Neutrophil (primary cell): ENCODE results near the gene CDK5.

Experiments used
- H3K27ac ChIP-seq: fragments of 200-600 bp; sonication (generic); 2 replicates; pipeline ENCODE4 v1.5.1; 2016; ENCODE audit warnings: mild to moderate bottlenecking, moderate library complexity
- H3K27me3 ChIP-seq: fragments of 200-600 bp; sonication (generic); 2 replicates; pipeline ENCODE4 v1.6.0; 2016; ENCODE audit warnings: mild to moderate bottlenecking
- H3K36me3 ChIP-seq: fragments of 200-600 bp; sonication (generic); 2 replicates; pipeline ENCODE4 v1.5.1; 2017
- H3K4me1 ChIP-seq, 2 experiments: fragments of 200-600 bp in 1 of 2; sonication (generic) in 1 of 2; 1 replicate in 1 of 2; 2 replicates in 1 of 2; pipeline versions ENCODE4 v1.5.1 to v1.6.1; 2013 to 2016; ENCODE audit warnings: low read depth in 1 of 2, low read length in 1 of 2, mild to moderate bottlenecking in 1 of 2, moderate library complexity in 1 of 2; ENCODE audit not compliant: control insufficient read depth in 1 of 2, insufficient read depth in 1 of 2
- H3K4me3 ChIP-seq, 2 experiments: fragments of 200-600 bp in 1 of 2; sonication (generic) in 1 of 2; 1 replicate in 1 of 2; 2 replicates in 1 of 2; pipeline ENCODE4 v1.5.1; 2013 to 2016; ENCODE audit warnings: low read depth in 1 of 2, low read length in 1 of 2, mild to moderate bottlenecking in 1 of 2, moderate library complexity in 1 of 2
- H3K9me3 ChIP-seq: fragments of 200-600 bp; sonication (generic); 2 replicates; pipeline ENCODE4 v1.5.1; 2016
- CTCF ChIP-seq: fragments of 200-600 bp; sonication (generic); IDR thresholded peaks from 2 replicates; pipeline ENCODE4 v1.5.1; 2016; ENCODE audit warnings: antibody characterized with exemption

CDK5 gene

GRCh38 chr7:151017370-151017952, 40.2 kb downstream of the CDK5 start:
- peaks cover 100% of the 10 kb centered on the region for H3K27me3 ChIP-seq
- no peaks in the 10 kb centered on the region for H3K9me3 ChIP-seq
- no peak overlapping the region for H3K4me3 ChIP-seq
- no peak overlapping the region for H3K27ac ChIP-seq
- TF ChIP-seq CTCF = no peak
- peaks cover 20 to 22% of the 10 kb centered on the region in 2 experiments for H3K4me1 ChIP-seq
- H3K36me3 ChIP-seq = no peaks in the 10 kb centered on the region

DNA sequence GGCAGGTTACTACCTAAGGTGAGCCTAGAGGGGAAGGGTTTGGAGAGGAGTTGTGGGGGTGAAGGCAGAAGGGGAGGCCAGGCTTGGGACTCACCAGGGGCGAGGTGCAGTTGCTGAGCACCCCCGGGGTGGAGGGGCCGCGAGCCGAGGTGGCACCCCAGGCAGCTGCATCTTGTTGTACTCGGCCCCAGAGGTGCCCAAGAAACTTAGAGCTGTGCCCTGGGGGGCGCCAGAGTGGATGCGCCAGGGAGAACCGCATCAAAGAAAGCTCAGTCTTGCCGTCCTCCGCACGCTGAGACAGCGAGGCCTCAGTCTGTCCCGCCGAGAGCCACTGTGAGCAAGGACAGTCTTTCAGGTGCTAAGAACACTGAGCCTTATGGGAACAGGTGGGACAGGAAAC, 40.8 kb downstream of the CDK5 start:
- Histone ChIP-seq H3K4me3 (no peak overlapping the region), H3K9me3 (no peaks in the 10 kb centered on the region), H3K36me3 (no peaks in the 10 kb centered on the region), H3K27me3 (peaks cover 100% of the 10 kb centered on the region), H3K27ac (no peak overlapping the region), H3K4me1 (peaks cover 20 to 22% of the 10 kb centered on the region in 2 experiments)
- no peak for TF ChIP-seq CTCF

GRCh38 chr7:151016505-151016904, 41.2 kb downstream of the CDK5 start:
- Histone ChIP-seq H3K36me3 (no peaks in the 10 kb centered on the region), H3K4me1 (peaks cover 20 to 22% of the 10 kb centered on the region in 2 experiments), H3K27ac (no peak overlapping the region), H3K4me3 (no peak overlapping the region), H3K27me3 (peaks cover 100% of the 10 kb centered on the region), H3K9me3 (no peaks in the 10 kb centered on the region)
- TF ChIP-seq CTCF = no peak

DNA sequence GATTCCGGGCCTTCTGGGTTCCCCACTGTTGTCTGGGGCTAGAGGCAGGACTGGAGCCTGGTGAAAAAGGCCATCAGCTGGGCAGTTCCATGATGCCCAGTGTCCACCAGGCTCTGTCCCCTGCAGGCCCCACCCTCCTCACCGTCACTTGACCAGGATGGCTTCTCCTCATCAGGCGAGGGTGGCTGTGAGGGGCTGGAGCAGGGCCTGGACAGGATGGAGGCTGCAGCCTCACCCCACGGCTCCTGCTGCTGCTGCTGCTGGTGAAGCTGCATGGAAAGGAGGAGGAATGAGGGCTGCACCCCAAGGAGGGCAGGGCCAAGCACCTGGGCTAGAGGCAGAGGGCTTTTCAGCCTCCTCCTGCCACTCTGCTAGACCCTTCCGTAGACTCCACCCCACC, 41.7 kb downstream of the CDK5 start:
- peaks cover 100% of the 10 kb centered on the region for H3K27me3 ChIP-seq
- H3K4me3 ChIP-seq = no peak overlapping the region

GRCh38 chr7:151014950-151015349, 42.7 kb downstream of the CDK5 start:
- no peak overlapping the region for H3K27ac ChIP-seq
- H3K4me1 ChIP-seq = peaks cover 20 to 22% of the 10 kb centered on the region in 2 experiments

More for the DNA sequence above, 41.7 kb downstream of the CDK5 start:
- Histone ChIP-seq H3K27ac (no peak overlapping the region), H3K36me3 (no peaks in the 10 kb centered on the region), H3K4me1 (peaks cover 20 to 22% of the 10 kb centered on the region in 2 experiments), H3K9me3 (no peaks in the 10 kb centered on the region)
- no peak for TF ChIP-seq CTCF

More at GRCh38 chr7:151014950-151015349, 42.7 kb downstream of the CDK5 start:
- Histone ChIP-seq H3K27me3 (peaks cover 100% of the 10 kb centered on the region), H3K4me3 (no peak overlapping the region), H3K36me3 (no peaks in the 10 kb centered on the region), H3K9me3 (no peaks in the 10 kb centered on the region)
- no peak for TF ChIP-seq CTCF
